ENCODE measurements around the gene RAP1GAP2.

RAP1GAP2 gene

DNA sequence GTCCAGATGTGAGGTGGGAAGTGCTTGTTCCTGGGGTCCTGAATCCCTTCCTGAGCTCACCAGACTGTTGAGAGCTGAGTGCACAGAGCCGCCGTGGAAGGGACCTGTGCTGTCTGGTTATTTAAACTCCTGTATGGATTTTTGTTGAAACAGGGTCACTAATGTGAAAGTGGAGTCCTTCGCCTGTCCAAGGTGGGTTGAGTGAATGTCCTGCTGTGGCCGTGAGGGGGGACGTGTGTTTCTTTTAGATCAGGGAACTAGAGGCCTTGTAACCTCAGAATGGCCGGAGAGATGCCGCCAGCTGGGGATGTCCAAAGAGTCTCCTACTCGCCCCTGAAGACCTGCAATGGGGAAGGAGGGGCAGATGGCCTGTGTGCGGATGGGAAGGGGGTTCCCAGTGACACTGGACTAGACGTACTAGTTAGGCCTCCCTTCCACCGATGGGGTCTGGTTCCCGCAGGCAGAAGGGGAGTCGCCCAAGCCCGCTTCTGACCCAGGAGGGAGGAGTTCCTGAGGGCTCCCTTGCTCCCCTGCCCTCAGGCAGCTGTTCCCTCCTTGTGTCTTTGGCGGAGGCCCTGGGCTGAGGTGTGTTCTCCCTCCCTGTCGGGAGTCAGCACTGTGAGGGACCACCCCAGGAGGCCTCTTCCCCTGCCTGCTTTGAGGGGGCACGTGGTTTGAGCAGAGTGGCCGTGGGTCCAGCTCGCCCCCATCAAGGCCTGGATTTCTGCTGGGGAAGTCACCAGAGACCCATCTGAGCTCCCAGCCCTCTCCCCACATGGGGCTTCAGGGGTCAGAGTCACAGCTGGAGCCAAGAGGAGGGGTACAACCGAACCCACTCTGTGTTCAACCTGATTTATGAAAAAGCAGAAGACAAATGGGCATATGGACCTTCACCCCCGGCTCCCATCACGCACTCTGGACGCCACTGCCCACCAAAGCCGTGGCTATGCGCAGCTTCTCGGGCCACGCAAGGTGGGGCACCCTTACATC lies 236.3 kb downstream of the RAP1GAP2 start:
- Histone ChIP-seq H3K27me3 (ENCODE audit: insufficient read depth, low read length, poor library complexity) (peaks cover 2% of the 10 kb centered on the region), H3K9ac (ENCODE audit: low read depth, low read length) (no peak overlapping the region), H4K20me1 (ENCODE audit: insufficient read depth, low read length) (no peaks in the 10 kb centered on the region), H3K4me3 (ENCODE audit: low read depth in 1 of 2, low read length in 2 of 2) (no peak overlapping the region), H3K4me1 (ENCODE audit: insufficient read depth, low read length) (no peaks in the 10 kb centered on the region), H3K36me3 (ENCODE audit: insufficient read depth, low read length) (no peaks in the 10 kb centered on the region), H3K9me3 (ENCODE audit: insufficient read depth, low read length, severe bottlenecking) (no peaks in the 10 kb centered on the region), H3K27ac (ENCODE audit: low read length) (no peak overlapping the region), H3K4me2 (ENCODE audit: insufficient read depth, low read length) (no peak overlapping the region), H2AFZ (ENCODE audit: low read depth, low read length) (no peak overlapping the region), H3K79me2 (ENCODE audit: insufficient read depth, low read length) (no peaks in the 10 kb centered on the region)
- DNase-seq (no peak), ATAC-seq (ENCODE audit: insufficient read depth, low read depth) (no peak)
- no peak for TF ChIP-seq EZH2 (IDR thresholded peaks at IDR 0.05; ENCODE audit: borderline replicate concordance, low read depth, low read length, severe bottlenecking)
- TF ChIP-seq, protein P1, sequence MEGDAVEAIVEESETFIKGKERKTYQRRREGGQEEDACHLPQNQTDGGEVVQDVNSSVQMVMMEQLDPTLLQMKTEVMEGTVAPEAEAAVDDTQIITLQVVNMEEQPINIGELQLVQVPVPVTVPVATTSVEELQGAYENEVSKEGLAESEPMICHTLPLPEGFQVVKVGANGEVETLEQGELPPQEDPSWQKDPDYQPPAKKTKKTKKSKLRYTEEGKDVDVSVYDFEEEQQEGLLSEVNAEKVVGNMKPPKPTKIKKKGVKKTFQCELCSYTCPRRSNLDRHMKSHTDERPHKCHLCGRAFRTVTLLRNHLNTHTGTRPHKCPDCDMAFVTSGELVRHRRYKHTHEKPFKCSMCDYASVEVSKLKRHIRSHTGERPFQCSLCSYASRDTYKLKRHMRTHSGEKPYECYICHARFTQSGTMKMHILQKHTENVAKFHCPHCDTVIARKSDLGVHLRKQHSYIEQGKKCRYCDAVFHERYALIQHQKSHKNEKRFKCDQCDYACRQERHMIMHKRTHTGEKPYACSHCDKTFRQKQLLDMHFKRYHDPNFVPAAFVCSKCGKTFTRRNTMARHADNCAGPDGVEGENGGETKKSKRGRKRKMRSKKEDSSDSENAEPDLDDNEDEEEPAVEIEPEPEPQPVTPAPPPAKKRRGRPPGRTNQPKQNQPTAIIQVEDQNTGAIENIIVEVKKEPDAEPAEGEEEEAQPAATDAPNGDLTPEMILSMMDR (IDR thresholded peaks at IDR 0.05; ENCODE audit: borderline replicate concordance, extremely low read depth, low read length, poor library complexity, severe bottlenecking) = no peak

DNA sequence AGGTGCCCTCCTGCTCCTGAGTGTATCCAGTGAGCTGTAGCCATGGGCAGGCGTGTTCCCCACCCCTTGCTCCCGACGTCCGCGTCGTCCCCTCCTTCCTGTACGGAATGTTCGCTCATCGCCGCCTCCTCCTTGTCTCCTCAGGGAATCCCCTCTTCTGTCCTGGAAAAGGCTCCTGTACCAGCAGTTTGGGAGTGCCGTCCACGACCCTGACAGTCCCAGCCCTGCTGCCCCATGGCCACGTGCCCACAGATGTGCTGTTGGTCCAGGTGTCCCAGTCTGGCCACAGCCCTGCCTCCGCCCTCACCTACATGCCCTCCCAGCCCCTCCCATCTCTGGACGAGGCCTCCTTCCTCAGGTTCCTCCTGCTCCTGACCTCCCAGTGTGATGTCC lies 237.0 kb downstream of the RAP1GAP2 start:
- H3K9ac ChIP-seq (ENCODE audit: low read depth, low read length) = no peak overlapping the region
- no peaks in the 10 kb centered on the region for H3K36me3 ChIP-seq (ENCODE audit: insufficient read depth, low read length)
- H3K4me2 ChIP-seq (ENCODE audit: insufficient read depth, low read length) = no peak overlapping the region
- no peak for DNase-seq
- no peaks in the 10 kb centered on the region for H3K4me1 ChIP-seq (ENCODE audit: insufficient read depth, low read length)
- H4K20me1 ChIP-seq (ENCODE audit: insufficient read depth, low read length) = no peaks in the 10 kb centered on the region
- ATAC-seq (ENCODE audit: insufficient read depth, low read depth) = no peak
- H3K27me3 ChIP-seq (ENCODE audit: insufficient read depth, low read length, poor library complexity) = peaks cover 2% of the 10 kb centered on the region
- no peaks in the 10 kb centered on the region for H3K9me3 ChIP-seq (ENCODE audit: insufficient read depth, low read length, severe bottlenecking)
- no peaks in the 10 kb centered on the region for H3K79me2 ChIP-seq (ENCODE audit: insufficient read depth, low read length)
- no peak for TF ChIP-seq EZH2 (IDR thresholded peaks at IDR 0.05; ENCODE audit: borderline replicate concordance, low read depth, low read length, severe bottlenecking)
- TF ChIP-seq, protein P1 (IDR thresholded peaks at IDR 0.05; ENCODE audit: borderline replicate concordance, extremely low read depth, low read length, poor library complexity, severe bottlenecking) = no peak
- H2AFZ ChIP-seq (ENCODE audit: low read depth, low read length) = no peak overlapping the region
- H3K27ac ChIP-seq (ENCODE audit: low read length) = no peak overlapping the region
- H3K4me3 ChIP-seq (ENCODE audit: low read depth in 1 of 2, low read length in 2 of 2) = no peak overlapping the region

DNA sequence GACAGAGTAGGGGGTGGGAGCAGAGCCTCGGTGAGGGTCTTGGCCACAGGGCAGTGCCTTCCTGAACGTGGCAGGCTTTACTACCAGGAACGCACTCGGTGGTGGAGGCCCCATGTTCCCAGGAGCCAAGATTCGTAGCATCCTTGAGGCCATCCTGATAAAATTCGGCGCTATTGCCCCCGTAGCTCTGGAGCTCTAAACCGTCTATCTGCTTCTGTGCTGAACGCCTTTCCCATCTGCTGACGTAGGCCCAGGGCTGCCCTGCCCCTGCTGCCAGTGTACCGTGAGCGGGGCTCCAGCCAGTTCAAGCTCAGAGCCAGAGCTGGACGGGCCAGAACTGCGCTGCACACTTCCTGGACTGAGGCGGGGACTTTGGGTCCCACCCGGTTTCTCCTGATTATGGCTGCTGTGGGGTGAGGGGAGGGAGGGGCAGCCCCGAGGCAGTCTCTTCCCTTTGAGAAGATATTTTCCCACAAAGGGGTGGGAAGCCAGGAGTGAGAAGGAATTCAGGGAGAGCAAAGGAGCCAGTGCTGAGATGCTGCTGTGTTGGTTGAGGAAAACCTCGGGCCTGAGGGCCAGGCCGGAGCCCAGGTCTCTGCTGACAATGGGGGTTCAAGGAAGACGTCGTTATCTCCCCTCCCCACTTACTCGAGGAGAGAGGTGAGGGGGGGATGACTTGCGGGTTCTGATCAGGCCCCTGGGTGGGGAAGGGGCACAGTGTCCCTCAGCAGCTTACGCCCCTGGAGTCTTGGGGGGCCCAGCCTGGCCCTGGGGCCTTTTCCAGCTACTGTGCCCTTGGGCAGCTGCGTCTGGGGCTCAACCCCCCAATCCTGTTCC lies 237.7 kb downstream of the RAP1GAP2 start:
- TF ChIP-seq, protein P1 (IDR thresholded peaks at IDR 0.05; ENCODE audit: borderline replicate concordance, extremely low read depth, low read length, poor library complexity, severe bottlenecking) = no peak
- no peak for TF ChIP-seq EZH2 (IDR thresholded peaks at IDR 0.05; ENCODE audit: borderline replicate concordance, low read depth, low read length, severe bottlenecking)
- Histone ChIP-seq H3K4me3 (ENCODE audit: low read depth in 1 of 2, low read length in 2 of 2) (no peak overlapping the region), H3K27ac (ENCODE audit: low read length) (no peak overlapping the region), H3K4me2 (ENCODE audit: insufficient read depth, low read length) (no peak overlapping the region), H3K9ac (ENCODE audit: low read depth, low read length) (no peak overlapping the region), H3K27me3 (ENCODE audit: insufficient read depth, low read length, poor library complexity) (peaks cover 2% of the 10 kb centered on the region), H3K79me2 (ENCODE audit: insufficient read depth, low read length) (no peaks in the 10 kb centered on the region), H3K36me3 (ENCODE audit: insufficient read depth, low read length) (no peaks in the 10 kb centered on the region), H3K4me1 (ENCODE audit: insufficient read depth, low read length) (no peaks in the 10 kb centered on the region), H4K20me1 (ENCODE audit: insufficient read depth, low read length) (no peaks in the 10 kb centered on the region), H3K9me3 (ENCODE audit: insufficient read depth, low read length, severe bottlenecking) (no peaks in the 10 kb centered on the region), H2AFZ (ENCODE audit: low read depth, low read length) (no peak overlapping the region)
- no peak for ATAC-seq (ENCODE audit: insufficient read depth, low read depth)
- no peak for DNase-seq

All from DND-41 (cell line).